Mesenchymal stem cell (in vitro differentiated cells and primary cell): Measurements from ENCODE around the gene ZIK1.

Experiments
- DNase-seq: peaks from one replicate; pipeline ENCODE4 v3.0.0-alpha.2; 2013
- H2AFZ ChIP-seq: one replicate; pipeline ENCODE4 v1.6.1; 2013; ENCODE audit warnings: low read depth, mild to moderate bottlenecking, control low read depth, inconsistent platforms, low read length, moderate library complexity
- H2AK5ac ChIP-seq: 2 replicates; pipeline ENCODE4 v1.6.1; 2013; ENCODE audit warnings: low read length, moderate library complexity, mild to moderate bottlenecking, inconsistent platforms; ENCODE audit not compliant: severe bottlenecking
- H2BK120ac ChIP-seq: one replicate; pipeline ENCODE4 v1.6.1; 2013; ENCODE audit warnings: low read depth, mild to moderate bottlenecking, inconsistent platforms, low read length, moderate library complexity
- H2BK12ac ChIP-seq, 2 experiments: one replicate each; pipeline ENCODE4 v1.6.1; 2013; ENCODE audit warnings: inconsistent platforms in 2 of 2, low read length in 2 of 2, mild to moderate bottlenecking in 2 of 2, moderate library complexity in 2 of 2, control low read depth in 1 of 2
- H2BK15ac ChIP-seq: one replicate; pipeline ENCODE4 v1.6.1; 2013; ENCODE audit warnings: mild to moderate bottlenecking, low read depth, inconsistent platforms; ENCODE audit not compliant: poor library complexity, severe bottlenecking
- H2BK5ac ChIP-seq: 2 replicates; pipeline ENCODE4 v1.6.1; 2013; ENCODE audit warnings: low read depth, mild to moderate bottlenecking, low read length, control low read depth, inconsistent platforms; ENCODE audit not compliant: poor library complexity, severe bottlenecking
- H3K14ac ChIP-seq, 2 experiments: one replicate each; pipeline ENCODE4 v1.6.1; 2013; ENCODE audit warnings: inconsistent platforms in 2 of 2, low read length in 2 of 2, control low read depth in 1 of 2, mild to moderate bottlenecking in 1 of 2, moderate library complexity in 1 of 2
- H3K18ac ChIP-seq, 2 experiments: one replicate each; pipeline ENCODE4 v1.6.1; 2013; ENCODE audit warnings: inconsistent platforms in 2 of 2, low read length in 2 of 2, control low read depth in 1 of 2, low read depth in 1 of 2, mild to moderate bottlenecking in 1 of 2
- H3K23ac ChIP-seq, 2 experiments: one replicate each; pipeline ENCODE4 v1.6.1; 2013; ENCODE audit warnings: inconsistent platforms in 2 of 2, low read length in 2 of 2, mild to moderate bottlenecking in 2 of 2, moderate library complexity in 2 of 2, control low read depth in 1 of 2
- H3K27ac ChIP-seq: 2 replicates; pipeline ENCODE4 v1.5.1; 2013; ENCODE audit warnings: mild to moderate bottlenecking, moderate library complexity, low read length, control low read depth, inconsistent platforms; ENCODE audit not compliant: poor library complexity, severe bottlenecking
- H3K27me3 ChIP-seq, 2 experiments: 2 replicates each; pipeline versions ENCODE4 v1.6.1 to v1.7.0; 2013; ENCODE audit warnings: low read length in 2 of 2, mild to moderate bottlenecking in 2 of 2, moderate library complexity in 2 of 2, control low read depth in 1 of 2, inconsistent platforms in 1 of 2; ENCODE audit not compliant: control insufficient read depth in 1 of 2, insufficient read depth in 1 of 2
- H3K36me3 ChIP-seq, 2 experiments: 2 replicates each; pipeline versions ENCODE4 v1.6.1 to v1.7.0; 2013; ENCODE audit warnings: low read length in 2 of 2, control low read depth in 1 of 2, inconsistent platforms in 1 of 2, low read depth in 1 of 2, mild to moderate bottlenecking in 1 of 2; ENCODE audit not compliant: insufficient read depth in 2 of 2, control insufficient read depth in 1 of 2
- H3K4ac ChIP-seq, 2 experiments: one replicate each; pipeline ENCODE4 v1.6.1; 2013; ENCODE audit warnings: inconsistent platforms in 2 of 2, low read length in 2 of 2, mild to moderate bottlenecking in 2 of 2, moderate library complexity in 2 of 2, control low read depth in 1 of 2, low read depth in 1 of 2
- H3K4me1 ChIP-seq: 2 replicates; pipeline ENCODE4 v1.6.1; 2013; ENCODE audit warnings: low read depth, low read length, control low read depth; ENCODE audit not compliant: control insufficient read depth, insufficient read depth
- H3K4me2 ChIP-seq: 2 replicates; pipeline ENCODE4 v1.6.1; 2013; ENCODE audit warnings: low read length, mild to moderate bottlenecking, inconsistent platforms; ENCODE audit not compliant: poor library complexity, severe bottlenecking
- H3K4me3 ChIP-seq, 2 experiments: 2 replicates each; pipeline versions ENCODE4 v1.5.1 to v1.7.0; 2013; ENCODE audit warnings: low read length in 2 of 2, mild to moderate bottlenecking in 2 of 2, control low read depth in 1 of 2, low read depth in 1 of 2; ENCODE audit not compliant: insufficient read depth in 1 of 2
- H3K79me1 ChIP-seq: replicated peaks from 2 replicates; pipeline ENCODE4 v1.6.1; 2013; ENCODE audit warnings: mild to moderate bottlenecking, control low read depth, low read length, inconsistent platforms; ENCODE audit not compliant: poor library complexity, severe bottlenecking
- H3K9ac ChIP-seq: 2 replicates; pipeline ENCODE4 v1.7.0; 2013; ENCODE audit warnings: mild to moderate bottlenecking, low read length, moderate library complexity
- H3K9me3 ChIP-seq: 2 replicates; pipeline ENCODE4 v1.7.0; 2013; ENCODE audit warnings: mild to moderate bottlenecking, low read length; ENCODE audit not compliant: control insufficient read depth
- H4K8ac ChIP-seq: one replicate; pipeline ENCODE4 v1.6.1; 2013; ENCODE audit warnings: inconsistent platforms, mild to moderate bottlenecking, low read length, moderate library complexity
- H4K91ac ChIP-seq: one replicate; pipeline ENCODE4 v1.6.1; 2013; ENCODE audit warnings: mild to moderate bottlenecking, low read length, inconsistent platforms
- WGBS: methylation state at CpG from one replicate; pipeline ENCODE4 v1.1.7; 2013; ENCODE audit warnings: mixed read lengths; 5-methylcytosine and 5-hydroxymethylcytosine counted together

Gene ZIK1

DNA sequence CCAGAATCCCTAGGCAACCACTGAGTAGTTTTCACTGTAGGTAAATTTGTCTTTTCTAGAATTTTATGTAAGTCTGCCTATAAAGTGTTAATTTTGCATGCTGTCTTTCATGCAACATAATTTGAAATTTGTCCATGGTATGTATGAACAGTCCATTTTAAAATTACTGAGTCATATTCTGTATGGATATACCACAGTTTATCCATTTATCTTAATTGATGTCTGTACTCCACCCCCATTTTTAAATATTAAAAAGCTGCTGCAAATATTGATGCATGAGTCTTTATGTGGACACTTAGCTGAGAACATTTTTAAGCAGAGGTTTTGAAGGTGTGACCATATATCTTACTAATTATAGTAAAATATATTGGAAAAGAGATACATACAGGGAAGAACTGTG is 39.1 kb downstream of the ZIK1 start:
- Histone ChIP-seq H3K23ac (no peak overlapping the region), H2BK120ac (no peak overlapping the region), H2BK5ac (no peak overlapping the region), H3K4me2 (no peak overlapping the region), H4K8ac (no peak overlapping the region), H3K79me1 (peaks cover 49% of the 10 kb centered on the region), H3K9ac (no peak overlapping the region), H3K18ac (no peak overlapping the region), H3K36me3 (peaks cover 50 to 73% of the 10 kb centered on the region in 2 experiments), H3K14ac (no peak overlapping the region), H3K27me3 (no peaks in the 10 kb centered on the region), H2AFZ (no peak overlapping the region), H3K27ac (no peak overlapping the region), H2AK5ac (no peak overlapping the region), H3K4ac (no peak overlapping the region), H2BK15ac (no peak overlapping the region), H3K4me1 (no peaks in the 10 kb centered on the region), H2BK12ac (no peak overlapping the region), H3K9me3 (peaks cover 93% of the 10 kb centered on the region), H4K91ac (no peak overlapping the region), H3K4me3 (peak overlapping the region in 1 of 2 experiments; percentile 70)
- no peak for DNase-seq

DNA sequence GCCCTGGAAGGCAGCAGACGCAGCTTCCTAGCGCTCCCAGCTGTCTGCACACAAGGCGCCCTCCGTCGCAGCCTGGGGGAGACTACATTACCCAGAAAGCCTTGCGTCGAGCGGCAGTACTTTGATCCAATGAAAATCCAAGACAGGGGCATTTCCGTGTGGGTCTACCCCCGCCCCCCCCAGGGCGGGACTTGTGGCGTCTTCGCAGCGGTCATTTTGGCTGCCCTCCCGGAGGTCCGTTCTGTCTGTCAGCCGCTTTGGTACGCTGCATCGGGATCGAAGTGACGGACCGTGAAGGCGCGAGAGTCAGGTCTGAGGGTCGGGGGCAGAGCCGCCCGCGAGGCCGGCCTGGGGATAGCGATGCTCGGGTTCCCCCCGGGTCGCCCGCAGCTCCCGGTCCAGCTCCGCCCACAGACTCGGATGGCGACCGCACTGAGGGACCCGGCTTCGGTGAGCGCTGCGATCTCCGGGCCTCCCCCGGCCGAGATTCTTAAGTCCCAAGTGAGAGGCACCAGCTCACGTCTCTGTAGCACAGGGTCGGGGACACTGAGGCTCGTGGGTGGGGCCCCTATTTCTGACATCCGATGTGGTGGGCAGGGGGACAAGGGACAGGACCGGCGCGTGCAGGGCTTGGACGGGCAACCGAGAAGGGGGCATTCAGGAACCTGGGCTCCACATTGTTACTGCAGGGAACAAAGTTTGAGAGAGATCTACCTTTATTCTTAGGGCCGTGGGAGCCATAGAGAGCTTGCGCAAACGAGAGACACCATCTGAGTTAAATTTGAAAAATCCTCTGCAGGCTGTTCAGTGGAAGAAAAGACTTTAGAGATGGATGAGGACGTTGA is 49.3 kb downstream of the ZIK1 start, which contains the start of gene ZNF211:
TSS of gene ZNF211 (plus strand) at position 182 of the 845 bp plus-strand sequence. CDS start at position 361, 179 bp downstream.
- Histone ChIP-seq H3K79me1 (peaks cover 20% of the 10 kb centered on the region), H3K4me2 (peak within 1 kb of the TSS; percentile 72), H3K23ac (no peak within 1 kb of the TSS), H3K4me1 (peaks cover 2% of the 10 kb centered on the region), H3K14ac (peak within 1 kb of the TSS in 1 of 2 experiments; percentile 73), H3K18ac (peak within 1 kb of the TSS; percentile 77 to 88), H2BK12ac (no peak within 1 kb of the TSS), H3K9ac (peak within 1 kb of the TSS; percentile 91), H2AFZ (peak within 1 kb of the TSS; percentile 87), H3K4me3 (peak within 1 kb of the TSS; percentile 87 to 96), H2BK120ac (peak within 1 kb of the TSS; percentile 6), H3K27me3 (no peaks in the 10 kb centered on the region), H2AK5ac (no peak within 1 kb of the TSS), H3K4ac (peak within 1 kb of the TSS; percentile 44 to 62), H2BK5ac (no peak within 1 kb of the TSS), H3K27ac (no peak within 1 kb of the TSS), H4K91ac (peak within 1 kb of the TSS; percentile 59), H3K36me3 (peaks cover 9 to 45% of the 10 kb centered on the region in 2 experiments), H2BK15ac (peak within 1 kb of the TSS; percentile 57), H3K9me3 (peaks cover 41% of the 10 kb centered on the region), H4K8ac (peak within 1 kb of the TSS; percentile 87)
- WGBS: 2% methylated on average over 59 of the region's 59 CpGs
- peak; percentile 95 for DNase-seq

DNA sequence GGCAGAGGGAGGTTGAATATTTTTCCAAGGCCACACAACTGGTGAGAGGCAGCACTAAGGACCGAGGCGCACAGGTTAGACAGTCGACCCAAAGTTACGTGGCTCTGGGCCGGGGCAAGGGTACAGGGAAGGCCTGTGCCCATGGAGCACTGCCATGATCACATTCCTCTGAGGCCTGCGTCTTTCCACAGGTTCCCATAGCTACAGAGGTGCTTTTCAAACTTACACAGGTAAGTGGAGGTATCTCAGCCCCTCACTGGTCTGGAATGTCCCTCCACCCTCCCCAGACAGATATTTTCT is 49.8 kb downstream of the ZIK1 start:
- Histone ChIP-seq H3K36me3 (peaks cover 9 to 51% of the 10 kb centered on the region in 2 experiments), H3K9ac (peak overlapping the region; percentile 91), H2AFZ (peak overlapping the region; percentile 87), H4K8ac (peak overlapping the region; percentile 87), H3K4me1 (peaks cover 2% of the 10 kb centered on the region), H3K9me3 (peaks cover 41% of the 10 kb centered on the region), H3K27me3 (no peaks in the 10 kb centered on the region), H2BK12ac (no peak overlapping the region), H2AK5ac (no peak overlapping the region), H3K23ac (no peak overlapping the region), H4K91ac (no peak overlapping the region), H3K4ac (peak overlapping the region in 1 of 2 experiments; percentile 62), H2BK15ac (no peak overlapping the region), H3K4me2 (peak overlapping the region; percentile 72), H3K14ac (no peak overlapping the region), H2BK120ac (no peak overlapping the region), H3K27ac (no peak overlapping the region), H2BK5ac (no peak overlapping the region), H3K4me3 (peak overlapping the region; percentile 87 to 96), H3K79me1 (peaks cover 20% of the 10 kb centered on the region), H3K18ac (peak overlapping the region in 1 of 2 experiments; percentile 61)
- no peak for DNase-seq
- 58% methylated on average over 6 of the region's 6 CpGs for WGBS

DNA sequence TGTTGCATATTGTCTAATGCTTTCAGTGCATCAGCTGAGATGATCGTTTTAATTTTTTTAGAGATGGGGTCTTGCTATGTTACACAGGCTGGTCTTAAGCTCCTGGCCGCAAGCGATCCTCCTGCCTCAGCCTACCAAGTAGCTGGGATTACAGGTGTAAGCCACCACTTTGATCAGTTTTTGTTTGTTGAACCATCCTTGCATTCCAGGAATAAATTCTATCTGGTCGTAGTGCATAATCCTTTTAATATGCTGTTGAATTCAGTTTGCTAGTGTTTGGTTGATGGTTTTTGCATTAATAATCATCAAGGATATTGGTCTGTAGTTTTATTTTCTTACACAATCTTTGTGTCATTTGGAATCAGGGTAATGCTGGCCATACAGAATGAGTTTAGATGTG is 53.4 kb downstream of the ZIK1 start:
- H3K9me3 ChIP-seq: peaks cover 71% of the 10 kb centered on the region
- peaks cover 38 to 79% of the 10 kb centered on the region in 2 experiments for H3K36me3 ChIP-seq
- no peak for DNase-seq
- no peak overlapping the region for H3K4me3 ChIP-seq
- H3K23ac ChIP-seq: no peak overlapping the region
- no peak overlapping the region for H3K4ac ChIP-seq
- no peak overlapping the region for H2BK15ac ChIP-seq
- no peak overlapping the region for H2BK5ac ChIP-seq
- H3K18ac ChIP-seq: no peak overlapping the region
- no peak overlapping the region for H2BK12ac ChIP-seq
- no peak overlapping the region for H3K27ac ChIP-seq
- no peak overlapping the region for H2AFZ ChIP-seq
- H4K91ac ChIP-seq: no peak overlapping the region
- no peak overlapping the region for H4K8ac ChIP-seq
- H3K9ac ChIP-seq: no peak overlapping the region
- H3K4me1 ChIP-seq: peaks cover 2% of the 10 kb centered on the region
- no peak overlapping the region for H2AK5ac ChIP-seq
- WGBS: 95% methylated on average over 4 of the region's 4 CpGs
- H3K4me2 ChIP-seq: no peak overlapping the region
- H3K14ac ChIP-seq: no peak overlapping the region
- no peaks in the 10 kb centered on the region for H3K27me3 ChIP-seq
- peaks cover 27% of the 10 kb centered on the region for H3K79me1 ChIP-seq
- no peak overlapping the region for H2BK120ac ChIP-seq
